H54 (cell line): ENCODE data around the gene HMG20B.
A peak's percentile ranks its signal among the peaks of the same experiment; 100 is the strongest.

Source experiments
- DNase-seq: peaks from one replicate; pipeline ENCODE4 v3.0.0; 2011; ENCODE audit warnings: low spot score, mixed read lengths; ENCODE audit not compliant: insufficient read length
- FAIRE-seq: peaks from 3 replicates; lab custom pipeline; 2011; peaks lifted over from hg19 to GRCh38; lab: Jason Lieb, UNC
- POLR2A ChIP-seq: IDR thresholded peaks from 2 replicates; pipeline ENCODE4 v1.6.1; 2011; ENCODE audit warnings: low read depth, mild to moderate bottlenecking, low read length

HMG20B gene

DNA sequence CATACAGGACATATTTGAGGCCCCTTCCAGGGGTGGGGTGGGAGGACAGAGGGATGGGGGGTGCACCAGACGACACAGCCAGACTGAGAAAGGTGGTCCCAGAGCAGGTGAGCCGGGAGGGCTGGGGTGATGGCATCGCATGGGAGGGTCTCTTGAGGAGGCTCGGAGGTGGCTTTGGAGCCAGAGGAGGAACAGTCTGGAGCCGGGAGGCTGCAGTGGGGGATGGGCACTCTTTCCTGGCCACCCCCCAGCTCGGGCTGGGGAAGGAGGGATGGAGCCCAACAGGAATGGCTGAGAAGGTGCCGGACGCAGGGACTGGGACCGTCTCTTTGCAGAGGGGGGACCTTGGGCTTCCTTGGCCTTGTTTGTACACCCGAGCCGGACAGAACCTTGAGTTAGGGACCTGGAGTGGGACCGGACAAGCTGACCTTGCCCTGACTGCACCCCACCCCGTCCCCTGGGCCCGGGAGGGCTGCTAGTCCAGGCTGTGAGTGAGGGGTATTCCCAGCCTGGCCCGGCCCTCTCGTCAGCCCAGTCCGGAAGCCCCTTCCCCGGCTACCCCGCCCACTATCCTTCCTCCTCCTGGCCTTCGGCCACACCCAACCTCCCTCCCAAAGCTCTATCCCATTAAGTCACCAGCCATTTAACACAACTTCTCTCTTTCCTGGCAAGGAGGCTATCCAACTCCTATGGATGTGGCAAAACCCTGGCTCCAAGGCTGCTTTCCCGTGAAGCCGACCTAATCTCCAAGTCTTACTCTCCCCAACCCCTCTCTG is 34.7 kb downstream of the HMG20B start:
- FAIRE-seq = no peak
- DNase-seq = peak; percentile 90
- no peak; the same call in 1 of the 2 replicates for TF ChIP-seq POLR2A

DNA sequence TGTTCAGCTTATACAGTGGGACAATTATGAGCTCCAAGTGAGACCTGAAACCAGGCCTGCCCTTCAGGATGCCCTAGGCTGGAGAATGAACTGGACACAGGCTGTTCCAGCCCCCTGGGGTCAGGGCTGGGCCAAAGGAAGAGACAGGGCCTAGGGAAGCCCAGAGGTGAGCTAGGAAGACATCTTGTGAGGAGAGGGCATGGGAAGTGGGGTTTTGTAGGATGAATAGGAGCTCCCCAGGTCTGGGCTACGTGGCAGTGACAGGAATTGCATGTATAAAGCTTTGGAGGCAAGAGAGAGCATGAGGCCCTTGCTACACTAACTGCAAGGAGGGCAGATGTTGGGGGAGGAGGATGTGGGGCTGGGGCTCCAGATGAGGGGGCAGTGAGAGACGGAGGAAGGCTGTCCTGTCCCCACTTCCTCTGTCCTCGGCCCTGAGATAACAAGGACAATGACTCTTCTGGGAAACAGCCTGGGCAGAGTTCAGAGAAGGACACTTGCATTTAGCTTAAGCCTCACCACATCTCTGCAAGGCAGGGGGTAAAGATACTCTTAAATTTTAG is 35.4 kb downstream of the HMG20B start:
- peak; percentile 47 for DNase-seq
- no peak for TF ChIP-seq POLR2A
- FAIRE-seq = no peak

DNA sequence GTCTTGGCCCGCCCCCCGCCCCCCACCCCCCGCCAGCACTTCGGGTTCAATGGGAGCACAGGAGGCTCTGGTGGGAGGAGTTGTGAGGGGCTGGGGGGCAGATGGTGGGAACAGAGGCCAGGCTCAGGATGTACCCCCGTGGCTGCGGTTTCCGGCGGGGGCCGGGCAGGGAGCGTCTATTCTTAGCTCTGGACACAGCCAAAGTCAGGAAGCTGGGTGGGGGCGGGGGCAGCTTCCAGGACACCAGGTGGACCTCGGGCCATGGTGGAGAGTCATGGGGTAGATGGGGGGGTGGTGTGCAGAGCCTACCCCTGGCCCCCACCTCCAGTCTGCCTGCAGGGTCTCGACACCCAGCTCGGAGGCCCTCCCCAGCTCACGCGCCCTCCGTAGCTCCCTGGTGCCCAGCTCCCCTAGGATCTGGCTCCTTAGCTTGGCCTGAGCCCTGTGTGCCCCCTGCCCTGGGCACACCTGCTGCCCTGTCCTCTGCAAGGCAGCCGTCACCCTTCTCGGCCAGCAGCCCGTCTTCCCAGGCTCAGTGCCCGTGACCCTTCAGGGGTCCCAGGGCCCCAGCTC is 36.1 kb downstream of the HMG20B start:
- no peak for TF ChIP-seq POLR2A
- FAIRE-seq = no peak
- DNase-seq = no peak

DNA sequence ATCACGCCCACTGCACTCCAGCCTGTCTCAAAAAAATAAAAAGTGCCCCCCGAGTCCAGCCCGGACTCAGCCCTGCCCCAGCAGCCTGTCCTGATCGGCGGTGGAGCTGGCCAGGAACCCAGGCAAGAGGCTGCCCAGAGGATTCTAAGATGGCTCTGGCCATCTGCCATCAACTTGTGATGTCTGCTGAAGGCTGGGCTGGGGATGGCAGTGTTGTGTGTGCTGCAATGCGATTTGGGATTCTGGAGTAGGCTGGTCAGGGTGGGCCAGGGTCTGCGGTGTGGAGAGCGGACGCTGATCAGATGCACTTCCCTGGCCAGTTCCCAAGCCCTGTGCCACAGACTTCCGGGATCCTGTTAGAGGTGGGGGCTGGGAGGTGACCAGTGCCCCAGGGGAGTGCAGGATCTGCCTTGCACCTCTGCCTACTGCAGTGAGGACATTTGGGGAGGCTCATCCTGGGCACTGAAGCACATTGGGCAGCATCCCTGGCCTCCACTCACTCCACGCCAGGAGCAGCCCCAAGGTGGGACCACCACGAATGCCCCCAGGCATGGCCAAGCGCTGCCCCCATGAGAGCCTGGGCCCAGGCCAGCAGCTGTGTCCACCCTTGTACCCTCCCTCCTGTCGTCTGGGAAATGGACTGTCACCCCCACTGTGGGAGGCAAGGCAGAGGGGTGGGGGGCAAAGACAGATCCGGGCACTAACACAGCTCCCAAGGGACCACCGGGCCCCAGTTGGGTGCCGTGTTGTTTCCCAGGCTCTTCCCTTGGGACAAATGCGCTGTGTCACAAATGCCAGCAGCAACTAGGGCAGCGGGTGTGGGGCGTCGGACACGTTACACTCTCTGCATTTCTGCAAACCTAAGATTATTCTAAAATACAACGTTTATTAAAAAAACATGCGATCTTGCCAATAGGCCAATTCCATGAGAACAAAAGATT is 37.3 kb downstream of the HMG20B start:
- FAIRE-seq (no peak), DNase-seq (peak; percentile 59)
- no peak for TF ChIP-seq POLR2A

DNA sequence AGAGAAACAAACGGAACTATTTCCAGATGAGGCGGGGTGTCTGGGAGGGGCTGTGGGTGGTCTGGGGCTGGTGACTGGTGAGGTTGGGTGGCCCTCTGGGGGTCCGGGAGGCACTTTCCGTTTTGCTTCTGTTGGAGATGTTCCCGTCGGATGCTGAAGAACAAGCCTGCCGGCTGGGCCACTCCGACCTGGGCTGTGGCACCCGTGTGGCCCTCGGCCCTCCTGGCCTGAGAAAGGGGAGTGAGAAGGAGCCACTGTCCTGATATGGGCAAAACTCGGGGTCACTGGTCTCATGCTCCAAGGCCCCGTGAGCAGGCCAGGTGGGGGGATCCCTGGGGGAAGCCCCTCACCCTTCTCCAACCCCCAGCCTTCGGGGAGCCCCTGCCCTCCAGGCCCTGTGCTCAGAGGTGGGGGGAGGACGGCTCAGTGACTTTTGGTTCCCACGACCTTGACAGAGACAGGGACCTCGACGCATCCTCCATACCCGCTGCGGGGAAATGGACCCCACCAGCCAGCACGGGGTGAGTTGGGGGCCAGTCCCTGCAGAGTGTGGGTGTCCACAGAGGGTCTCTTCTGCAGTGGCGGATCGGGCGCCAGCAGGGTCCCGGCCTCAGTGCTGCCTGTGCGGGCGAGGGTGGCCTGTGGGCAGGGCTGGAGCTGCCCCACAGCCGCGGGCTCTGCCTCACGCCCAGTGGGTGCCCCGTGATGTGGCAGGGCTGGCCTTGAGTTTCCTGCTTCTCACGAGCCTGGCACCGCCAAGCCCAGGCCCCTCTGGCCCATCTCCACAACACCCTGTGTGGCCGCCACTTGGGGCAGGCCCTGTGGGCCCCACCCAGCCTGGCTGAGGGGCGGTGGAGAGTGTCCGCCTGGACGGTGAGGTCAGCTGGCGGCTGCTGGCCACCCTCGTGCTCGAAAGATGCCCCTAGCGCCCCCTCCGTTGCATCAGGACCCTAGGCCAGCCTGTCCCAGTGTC is 38.3 kb downstream of the HMG20B start:
- no peak for TF ChIP-seq POLR2A
- FAIRE-seq = no peak
- no peak for DNase-seq

DNA sequence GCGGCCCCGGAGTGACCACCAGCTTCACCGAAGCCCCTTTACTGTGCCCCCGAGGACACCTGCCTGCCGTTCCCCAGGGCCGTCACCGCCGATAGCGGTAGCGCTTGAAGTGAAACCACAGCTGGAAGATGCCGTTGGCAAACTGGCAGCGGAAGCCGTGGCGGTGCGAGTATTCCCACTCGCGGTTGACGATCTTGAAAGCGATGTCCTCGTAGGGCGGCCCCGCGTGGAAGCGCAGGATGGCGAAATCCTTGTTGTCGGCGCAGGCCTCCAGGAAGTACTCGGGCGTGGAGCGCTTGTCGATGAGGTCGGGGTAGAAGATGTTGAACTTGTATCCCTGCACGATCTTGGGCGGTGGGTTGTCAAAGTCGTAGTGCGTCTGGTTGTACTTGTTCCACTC is 39.1 kb downstream of the HMG20B start:
- TF ChIP-seq POLR2A = no peak
- no peak for FAIRE-seq

GRCh38 chr19:3612330-3612729 is 39.6 kb downstream of the HMG20B start:
- TF ChIP-seq POLR2A = no peak
- DNase-seq = no peak
- no peak for FAIRE-seq

More for the DNA sequence above, 39.1 kb downstream of the HMG20B start:
- DNase-seq = no peak

- TF ChIP-seq POLR2A = no peak
- FAIRE-seq (no peak), DNase-seq (no peak)
Observed at GRCh38 chr19:3612901-3613741, 40.4 kb downstream of the HMG20B start.

GRCh38 chr19:3613818-3614661 is 41.3 kb downstream of the HMG20B start:
- TF ChIP-seq POLR2A = no peak
- DNase-seq (no peak), FAIRE-seq (no peak)

DNA sequence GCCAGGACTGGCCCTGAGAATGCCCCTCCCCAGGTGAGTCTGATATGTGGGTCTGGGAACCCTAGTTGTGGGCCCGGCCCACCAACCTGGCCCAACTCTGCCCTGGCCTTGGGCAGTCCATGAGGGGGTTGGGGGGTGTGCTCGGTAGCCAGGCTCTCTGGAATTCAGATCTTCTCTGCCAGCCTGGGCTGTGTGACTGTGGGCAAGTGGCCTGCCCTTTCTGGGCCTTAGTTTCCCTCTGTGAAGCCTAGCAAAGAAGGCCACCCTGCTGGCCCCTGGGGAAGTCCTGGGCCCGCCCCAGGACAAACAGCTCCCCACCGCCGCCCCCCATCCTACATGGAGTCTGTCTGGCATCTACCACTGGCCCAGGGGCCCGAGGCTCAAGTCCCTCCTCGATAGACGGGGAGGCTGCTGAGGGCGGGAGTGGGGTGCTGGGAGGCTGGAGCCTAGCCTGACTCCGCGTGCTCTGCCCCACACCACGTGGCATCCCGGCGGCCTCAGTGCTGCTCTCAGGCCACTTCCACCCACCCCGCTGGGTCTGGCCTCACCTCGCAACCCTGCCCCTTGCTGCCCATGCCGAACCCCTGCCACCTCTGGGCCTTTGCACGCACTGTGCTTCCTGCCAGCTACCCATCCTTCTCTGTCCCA is 42.2 kb downstream of the HMG20B start:
- DNase-seq (no peak), FAIRE-seq (no peak)
- no peak for TF ChIP-seq POLR2A
